NCI-H2227 treated with DMSO at 0.1 percent for 48 hours (cell line): ENCODE data around the gene FAM222A.

Experiments used
- DNase-seq: peaks from one replicate; lab custom pipeline; 2025; lab: John Stamatoyannopoulos, UW

The FAM222A gene

GRCh38 chr12:109802828-109803227 is 89.2 kb downstream of the FAM222A start:
- DNase-seq: no peak

GRCh38 chr12:109803678-109804077 is 90.1 kb downstream of the FAM222A start:
- no peak for DNase-seq

GRCh38 chr12:109804820-109805761 is 91.5 kb downstream of the FAM222A start:
- peak; percentile 35 for DNase-seq

GRCh38 chr12:109807954-109808643 is 94.5 kb downstream of the FAM222A start:
- no peak for DNase-seq

- DNase-seq: no peak
Observed at GRCh38 chr12:109808876-109809646, 95.4 kb downstream of the FAM222A start.

- no peak for DNase-seq
Observed at GRCh38 chr12:109810954-109811623, 97.5 kb downstream of the FAM222A start.

GRCh38 chr12:109811624-109811995 is 98.0 kb downstream of the FAM222A start:
- DNase-seq: no peak

- DNase-seq: no peak
Observed at GRCh38 chr12:109813810-109814416, 100.3 kb downstream of the FAM222A start.

- no peak for DNase-seq
Observed at GRCh38 chr12:109814600-109815150, 101.0 kb downstream of the FAM222A start.

GRCh38 chr12:109815225-109815624 is 101.6 kb downstream of the FAM222A start:
- DNase-seq: no peak

GRCh38 chr12:109815757-109816617 is 102.4 kb downstream of the FAM222A start:
- no peak for DNase-seq

GRCh38 chr12:109816870-109817269 is 103.2 kb downstream of the FAM222A start:
- DNase-seq: no peak

GRCh38 chr12:109817627-109818231 is 104.1 kb downstream of the FAM222A start:
- no peak for DNase-seq

- DNase-seq: no peak
Observed at GRCh38 chr12:109818253-109818652, 104.6 kb downstream of the FAM222A start.

GRCh38 chr12:109818905-109819500 is 105.4 kb downstream of the FAM222A start:
- DNase-seq: no peak
